ENCODE measurements around the gene ZNF496.

GRCh38 chr1:247291161-247291560 is 40.5 kb downstream of the ZNF496 start:
- TF ChIP-seq EZH2 (IDR thresholded peaks at IDR 0.05; ENCODE audit: borderline replicate concordance, low read depth, low read length, severe bottlenecking) (no peak), CTCF (IDR thresholded peaks at IDR 0.05; ENCODE audit: borderline replicate concordance, extremely low read depth, low read length, poor library complexity, severe bottlenecking) (no peak)
